HG02623 (cell line): ENCODE results near the gene GOLGA1.
A peak's percentile ranks its signal among the peaks of the same experiment; 100 is the strongest.

ENCODE experiments used
- ATAC-seq: cut with Tn5 transposase; IDR thresholded peaks from one replicate; pipeline ENCODE4 v1.9.1; 2021; ENCODE audit warnings: moderate library complexity; ENCODE audit not compliant: unreplicated experiment

GOLGA1 gene

GRCh38 chr9:124885551-124885950 is 55.3 kb downstream of the GOLGA1 start:
- ATAC-seq: no peak

DNA sequence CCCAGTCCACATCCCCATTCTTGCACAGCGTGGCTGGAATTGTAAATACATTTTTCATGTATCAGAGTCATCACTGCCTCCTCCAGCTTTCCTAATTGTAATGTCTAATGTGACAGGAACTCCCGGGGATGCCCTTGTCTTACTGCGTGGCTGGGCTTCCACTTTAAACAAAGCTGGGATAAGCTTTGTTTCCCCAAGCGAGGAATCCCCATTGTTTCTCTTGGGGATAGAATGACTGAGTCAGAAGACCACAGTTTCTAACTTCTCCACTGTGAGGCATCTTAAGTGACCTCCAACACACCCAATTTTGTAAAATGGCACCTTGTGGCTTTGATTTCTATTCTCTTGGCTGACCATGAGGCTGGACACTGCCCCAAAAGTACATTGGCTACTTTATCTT is 56.5 kb downstream of the GOLGA1 start:
- ATAC-seq: no peak

- no peak for ATAC-seq
Measured at GRCh38 chr9:124882231-124882630, 58.7 kb downstream of the GOLGA1 start.

DNA sequence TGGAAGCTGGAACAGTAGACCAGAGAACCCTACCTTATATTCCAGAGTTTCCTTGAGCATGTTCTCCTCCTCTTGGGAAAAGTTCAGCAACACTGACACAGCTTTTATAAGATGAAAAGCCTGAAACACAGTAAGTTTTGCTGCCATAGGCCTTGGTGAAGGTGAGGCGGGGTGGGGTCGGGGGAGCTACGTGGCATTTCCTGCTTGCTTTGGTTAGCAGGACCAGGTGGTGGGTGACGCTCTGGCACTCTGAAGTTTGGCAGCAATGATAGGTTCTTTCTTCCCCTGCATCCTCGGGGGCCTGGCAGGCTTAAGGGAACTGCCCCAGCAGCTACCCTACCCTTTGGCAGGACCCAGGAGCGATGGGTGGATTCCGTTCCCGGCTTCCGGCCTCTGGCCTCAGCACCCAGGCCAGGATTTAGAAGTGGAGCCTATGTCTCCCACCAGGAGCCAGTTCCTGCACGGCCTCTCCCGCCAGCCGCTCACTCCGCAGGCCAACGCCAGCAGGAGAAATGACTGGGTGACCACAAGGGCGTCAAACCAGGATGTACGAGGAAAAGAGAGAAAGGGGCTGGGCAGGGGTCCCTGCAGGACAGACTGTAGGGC is 59.6 kb downstream of the GOLGA1 start:
- no peak for ATAC-seq

DNA sequence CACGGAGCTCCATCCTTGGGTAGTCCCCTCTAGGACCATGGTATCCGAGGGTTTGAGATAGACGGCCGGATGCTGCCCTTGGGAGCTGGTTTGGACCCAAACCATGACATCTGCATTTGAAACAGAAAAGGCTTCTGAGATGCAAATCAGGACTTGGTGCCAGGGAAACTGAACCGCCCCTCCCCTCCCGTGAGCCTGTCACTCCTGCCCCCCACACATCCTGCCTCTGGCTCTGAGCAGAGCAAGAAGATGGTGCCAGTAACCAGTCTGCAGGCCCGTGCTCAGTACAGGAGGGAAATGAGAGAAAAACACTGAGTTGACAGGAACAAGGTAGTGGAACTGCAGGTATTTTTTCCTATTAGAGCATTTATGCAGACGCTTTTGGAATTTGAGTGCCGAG is 60.4 kb downstream of the GOLGA1 start:
- no peak for ATAC-seq

DNA sequence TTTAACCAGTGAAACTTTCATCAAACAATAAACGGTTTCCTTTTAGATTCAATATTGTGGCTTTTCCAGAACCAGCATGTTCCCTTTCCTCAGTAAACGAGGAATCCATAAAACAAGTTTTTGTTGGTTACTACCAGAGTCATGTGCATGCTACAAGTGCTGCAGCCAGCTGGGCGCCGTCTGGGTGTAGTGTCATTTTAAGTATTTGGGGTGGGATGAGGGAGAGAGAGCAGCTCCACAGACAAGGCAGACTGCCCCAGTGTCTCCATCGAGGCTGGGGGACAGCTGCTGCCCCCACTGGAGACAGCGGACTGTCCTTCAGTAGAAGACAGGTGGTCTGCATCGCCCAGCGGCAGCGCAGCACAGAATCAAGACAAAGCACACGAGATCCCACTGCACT is 61.7 kb downstream of the GOLGA1 start:
- ATAC-seq: no peak

- no peak for ATAC-seq
Measured at GRCh38 chr9:124878518-124878917, 62.4 kb downstream of the GOLGA1 start.

GRCh38 chr9:124878021-124878420 is 62.9 kb downstream of the GOLGA1 start:
- ATAC-seq: no peak

GRCh38 chr9:124877021-124877782 is 63.7 kb downstream of the GOLGA1 start:
- no peak for ATAC-seq

- ATAC-seq: no peak
Measured at GRCh38 chr9:124875501-124875900, 65.4 kb downstream of the GOLGA1 start.

DNA sequence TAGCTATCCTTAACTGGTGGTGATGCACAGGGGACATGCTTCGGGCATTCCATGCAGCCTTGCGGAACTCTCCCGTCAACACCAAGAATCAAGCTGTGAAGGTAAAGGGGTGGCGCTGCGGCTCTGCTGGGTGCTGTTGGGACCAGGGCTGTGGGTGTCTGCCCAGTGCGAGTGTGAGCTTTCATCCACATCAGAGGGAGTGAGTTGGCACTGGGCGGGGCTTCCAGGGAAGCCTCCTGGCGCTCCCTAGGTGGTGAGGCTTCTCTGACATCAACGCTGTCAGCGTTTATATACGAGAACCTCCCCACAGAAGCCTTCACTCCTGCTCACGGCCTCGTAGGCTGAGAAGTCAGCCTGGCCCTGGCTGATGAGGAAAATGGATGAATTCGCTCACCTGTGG is 67.2 kb downstream of the GOLGA1 start:
- ATAC-seq: no peak

DNA sequence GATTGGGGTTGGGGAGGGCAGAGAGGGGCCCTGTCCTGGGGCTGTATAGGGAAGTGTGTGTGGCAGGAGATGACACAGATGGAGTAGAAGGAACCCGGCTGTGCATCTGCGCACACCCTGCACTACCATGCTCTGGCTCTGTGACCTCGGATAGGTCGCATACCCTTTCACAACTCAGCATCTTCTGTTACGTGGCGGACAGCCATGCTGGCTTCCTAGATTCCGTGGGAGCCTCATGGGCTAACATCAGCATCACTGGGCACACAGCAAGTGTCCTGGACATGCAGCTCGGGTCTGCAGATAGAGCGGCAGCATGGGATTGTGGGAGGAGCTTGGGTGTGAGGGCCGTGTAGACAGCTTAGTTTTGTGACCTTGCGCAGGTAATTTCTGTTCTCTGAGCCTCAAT is 69.7 kb downstream of the GOLGA1 start:
- ATAC-seq: no peak

GRCh38 chr9:124870723-124871122 is 70.2 kb downstream of the GOLGA1 start:
- ATAC-seq: no peak

GRCh38 chr9:124869986-124870560 is 70.8 kb downstream of the GOLGA1 start:
- ATAC-seq: peak; percentile 37

DNA sequence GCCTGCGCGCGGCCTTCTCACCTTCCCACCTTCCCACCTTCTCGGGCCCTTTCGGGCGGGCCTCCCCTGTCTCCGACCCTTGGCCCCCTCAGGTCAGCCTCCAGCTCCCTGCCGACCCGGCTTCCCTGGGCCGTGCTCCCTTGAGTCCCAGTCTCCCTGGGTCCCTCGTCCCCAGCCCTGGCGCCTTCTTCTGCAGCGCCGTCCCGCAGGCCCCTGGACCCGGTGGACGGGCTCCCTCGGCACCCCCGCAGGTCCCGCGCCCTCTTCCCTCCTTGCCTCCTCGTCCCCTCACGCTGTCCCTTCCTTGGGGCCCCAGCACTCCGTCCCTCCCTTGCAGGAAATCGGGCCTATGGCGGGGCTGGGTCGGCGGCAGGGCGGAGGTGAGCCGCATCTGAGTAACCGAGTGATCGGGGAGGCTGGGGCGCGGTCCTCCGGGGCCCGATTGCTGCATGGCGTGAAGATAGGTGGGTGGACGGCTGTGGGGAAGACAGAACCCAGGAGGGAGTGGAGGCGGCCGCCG is 71.4 kb downstream of the GOLGA1 start:
- peak; percentile 1 for ATAC-seq

GRCh38 chr9:124868511-124869465 is 72.1 kb downstream of the GOLGA1 start:
- peak; percentile 59 for ATAC-seq

DNA sequence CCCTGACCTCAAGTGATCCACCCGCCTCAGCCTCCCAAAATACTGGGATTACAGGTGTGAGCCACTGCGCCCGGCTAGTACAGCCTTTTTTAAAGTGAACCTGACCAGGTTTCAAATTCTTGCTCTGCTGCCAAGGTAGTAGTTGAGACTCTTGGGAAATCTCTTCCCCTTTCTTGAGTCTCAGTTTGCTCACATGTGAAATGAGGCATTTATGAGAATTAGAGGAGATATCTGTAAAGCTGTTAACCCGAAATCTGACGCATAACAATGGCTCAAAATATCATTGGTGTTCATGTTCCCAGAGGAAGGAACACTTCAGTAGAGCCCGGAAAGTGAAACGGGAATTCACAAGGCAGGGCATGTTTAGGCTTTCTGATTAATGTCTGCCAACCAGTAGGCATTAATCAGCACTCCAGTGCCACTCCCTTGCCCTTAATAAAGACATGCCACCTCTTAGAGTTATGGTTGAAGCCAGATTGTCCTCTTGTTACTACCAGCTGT is 77.5 kb downstream of the GOLGA1 start:
- ATAC-seq: no peak

- peak; percentile 91 for ATAC-seq
Measured at GRCh38 chr9:124861342-124862229, 79.3 kb downstream of the GOLGA1 start, which contains the start of the genes ARPC5L and RPL35. TSS of gene ARPC5L (plus strand) at chr9:124862130. CDS start at chr9:124869291, 7,161 bp downstream. TSS of gene RPL35 (minus strand) at chr9:124861957. CDS start at chr9:124861912, 45 bp downstream.

- no peak for ATAC-seq
Measured at GRCh38 chr9:124860582-124861341, 80.1 kb downstream of the GOLGA1 start.
